ENCODE data around the gene SLC18B1.
A peak's percentile ranks its signal among the peaks of the same experiment; 100 is the strongest.

The SLC18B1 gene

DNA sequence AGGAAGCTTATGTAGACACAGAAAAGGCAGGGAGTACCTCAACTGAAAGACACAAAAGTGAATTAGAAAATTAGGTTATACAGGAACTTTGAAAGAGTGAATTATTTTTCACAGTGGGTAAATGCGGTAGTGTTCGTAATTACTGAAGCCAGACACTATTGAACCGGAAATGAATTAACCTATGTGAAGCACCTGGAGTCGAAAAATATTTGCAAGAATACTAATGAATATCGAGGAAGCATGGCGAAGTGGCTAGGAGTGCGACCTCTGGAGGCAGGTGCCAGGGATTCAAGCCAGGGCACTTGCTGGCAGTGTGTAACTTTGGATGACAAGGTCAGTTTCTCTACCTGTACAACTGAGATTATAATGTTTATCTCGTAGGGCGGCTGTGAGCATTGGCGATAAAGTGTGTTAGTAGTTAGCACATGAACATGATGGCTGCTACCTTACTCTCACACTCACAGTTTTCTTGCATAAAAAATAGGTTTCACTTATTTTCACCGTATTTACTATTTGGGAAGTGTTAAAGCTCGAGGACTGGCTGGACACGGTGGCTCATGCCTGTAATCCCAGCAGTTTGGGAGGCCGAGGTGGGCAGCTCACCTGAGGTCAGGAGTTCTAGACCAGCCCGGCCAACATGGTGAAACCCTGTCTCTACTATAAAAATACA is 567 bp upstream of the SLC18B1 start:
- peak; percentile 70 for DNase-seq (ENCODE audit: low spot score)

DNA sequence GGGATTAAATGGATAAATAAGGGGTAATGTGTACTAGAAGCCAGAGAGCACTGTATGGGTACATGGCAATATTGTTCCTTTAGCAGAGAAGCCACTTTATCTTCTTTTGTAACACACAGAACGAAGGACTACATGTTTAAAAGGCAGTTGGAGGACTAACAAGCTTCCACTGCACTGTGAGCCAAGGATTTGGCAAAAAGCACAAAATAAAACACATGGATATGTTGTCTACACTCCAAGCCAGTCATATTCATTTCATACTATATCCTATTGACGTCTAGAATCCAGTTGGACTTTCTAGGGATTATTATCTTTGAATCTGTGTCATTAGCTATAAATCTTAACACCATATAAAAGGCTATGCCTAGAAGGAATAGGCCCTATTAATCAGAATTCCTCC is 3.0 kb downstream of the SLC18B1 start:
- no peak for DNase-seq (ENCODE audit: low spot score)

- no peak for DNase-seq (ENCODE audit: low spot score)
Observed at GRCh38 chr6:132792510-132792909, 5.9 kb downstream of the SLC18B1 start.

- DNase-seq (ENCODE audit: low spot score), result no peak
Observed at GRCh38 chr6:132790450-132790849, 8.0 kb downstream of the SLC18B1 start.

DNA sequence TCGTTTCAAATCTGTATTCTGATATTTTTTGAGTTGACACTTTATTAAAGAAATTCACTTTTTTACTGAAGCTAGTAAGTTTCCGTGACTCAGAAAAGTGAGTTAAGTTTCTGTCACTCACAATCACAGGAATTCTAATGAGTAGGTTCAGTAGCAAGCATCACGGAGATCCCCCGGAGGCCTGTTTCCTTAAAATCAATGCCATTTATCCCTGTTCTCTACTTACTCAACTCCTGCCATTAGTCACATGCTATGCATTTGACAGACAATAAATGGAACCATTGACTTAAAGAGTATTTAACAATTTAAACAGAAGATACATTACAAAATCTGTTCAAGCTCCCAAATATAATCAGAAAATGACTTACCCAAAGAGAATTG is 9.1 kb downstream of the SLC18B1 start:
- DNase-seq (ENCODE audit: low spot score), result no peak

DNA sequence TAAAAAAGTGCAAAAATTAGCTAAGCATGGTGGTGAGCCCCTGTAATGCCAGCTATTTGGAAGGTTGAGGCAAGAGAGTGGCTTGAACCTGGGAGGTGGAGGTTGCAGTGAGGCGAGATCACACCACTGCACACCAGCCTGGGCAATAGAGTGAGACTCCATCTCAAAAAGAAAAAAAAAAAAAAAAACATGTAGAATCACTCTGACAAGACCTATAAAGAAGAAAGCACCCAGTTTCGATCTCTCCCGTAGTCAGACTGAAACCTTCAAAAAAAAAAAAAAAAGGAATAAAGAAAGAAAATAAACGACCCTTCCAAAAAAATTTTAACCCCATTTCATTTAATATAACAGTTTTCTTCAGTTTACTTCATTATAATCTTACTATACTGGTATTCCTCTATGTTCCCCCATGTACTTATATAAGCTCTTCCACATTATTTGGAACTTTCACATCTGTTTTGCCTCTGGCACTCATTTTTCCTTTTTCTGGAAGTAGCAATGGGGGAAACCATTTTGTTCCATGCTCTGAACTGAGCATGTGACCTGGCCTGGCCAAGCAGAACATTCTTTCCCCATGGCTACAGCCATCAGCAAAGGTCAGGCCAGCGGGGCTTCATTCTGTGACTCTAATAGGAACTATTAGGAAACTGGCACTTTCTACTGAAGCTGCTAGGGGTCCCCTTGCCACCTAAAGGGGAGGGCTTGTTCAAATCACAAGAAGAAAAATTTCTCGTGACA is 9.6 kb downstream of the SLC18B1 start:
- no peak for DNase-seq (ENCODE audit: low spot score)

DNA sequence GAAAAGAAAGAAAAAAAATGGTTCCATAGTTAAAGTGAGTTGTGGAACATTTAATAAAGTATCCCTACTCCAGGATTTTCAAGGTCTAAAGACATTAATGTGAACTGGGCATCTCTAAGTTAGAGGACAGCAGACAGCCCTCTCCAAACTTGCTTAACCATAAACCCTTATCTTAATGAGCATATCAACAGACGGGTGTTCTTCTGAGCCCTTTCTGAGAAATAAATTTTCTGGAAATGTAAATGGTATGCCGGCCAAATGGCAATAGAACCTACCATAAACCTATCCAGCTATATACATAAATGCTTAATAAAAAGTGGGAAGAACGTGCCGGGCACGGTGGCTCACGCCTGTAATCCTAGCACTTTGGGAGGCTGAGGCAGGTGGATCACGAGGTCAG is 12.5 kb downstream of the SLC18B1 start:
- DNase-seq (ENCODE audit: low spot score), result no peak

GRCh38 chr6:132780770-132781371 is 17.6 kb downstream of the SLC18B1 start:
- no peak for DNase-seq (ENCODE audit: low spot score)

DNA sequence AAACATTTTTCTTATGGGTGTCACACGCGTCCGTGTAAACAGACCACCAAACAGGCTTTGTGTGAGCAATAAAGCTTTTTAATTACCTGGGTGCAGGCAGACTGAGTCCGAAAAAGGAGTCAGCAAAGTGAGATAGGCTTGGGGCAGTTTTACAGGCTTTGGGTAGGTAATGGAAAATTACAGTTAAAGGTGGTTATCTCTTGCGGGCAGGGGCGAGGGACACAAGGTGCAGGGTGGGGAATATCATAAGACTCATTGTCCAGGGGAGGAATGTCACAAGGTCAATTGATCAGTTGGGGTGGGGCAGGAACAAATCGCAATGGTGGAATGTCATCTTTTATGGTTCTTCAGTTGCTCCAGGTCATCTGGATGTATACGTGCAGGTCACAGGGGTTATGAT is 20.6 kb downstream of the SLC18B1 start:
- DNase-seq (ENCODE audit: low spot score), result peak; percentile 20

- DNase-seq (ENCODE audit: low spot score), result peak; percentile 74
Observed at GRCh38 chr6:132768051-132768517, 30.4 kb downstream of the SLC18B1 start.

GRCh38 chr6:132765560-132765959 is 32.9 kb downstream of the SLC18B1 start:
- DNase-seq (ENCODE audit: low spot score), result no peak

DNA sequence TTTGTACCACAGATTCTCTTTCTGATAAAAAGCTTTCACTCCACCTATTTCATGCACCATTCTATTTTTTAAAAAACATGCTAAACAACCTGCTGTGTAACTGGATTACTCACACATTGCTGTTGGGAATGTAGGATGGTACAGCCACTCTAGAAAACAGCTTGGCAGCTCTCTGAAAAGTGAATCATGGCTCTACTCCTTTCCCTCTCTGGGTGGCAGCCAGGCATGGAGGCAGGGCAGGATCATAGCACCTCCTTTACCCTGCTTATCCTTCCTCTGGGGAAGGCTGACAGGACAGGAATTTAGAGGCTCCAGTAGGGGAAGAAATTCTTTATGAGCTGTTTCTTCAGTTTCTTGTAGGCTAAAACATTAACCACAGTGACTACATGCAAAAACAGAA is 34.1 kb downstream of the SLC18B1 start:
- DNase-seq (ENCODE audit: low spot score), result no peak

DNA sequence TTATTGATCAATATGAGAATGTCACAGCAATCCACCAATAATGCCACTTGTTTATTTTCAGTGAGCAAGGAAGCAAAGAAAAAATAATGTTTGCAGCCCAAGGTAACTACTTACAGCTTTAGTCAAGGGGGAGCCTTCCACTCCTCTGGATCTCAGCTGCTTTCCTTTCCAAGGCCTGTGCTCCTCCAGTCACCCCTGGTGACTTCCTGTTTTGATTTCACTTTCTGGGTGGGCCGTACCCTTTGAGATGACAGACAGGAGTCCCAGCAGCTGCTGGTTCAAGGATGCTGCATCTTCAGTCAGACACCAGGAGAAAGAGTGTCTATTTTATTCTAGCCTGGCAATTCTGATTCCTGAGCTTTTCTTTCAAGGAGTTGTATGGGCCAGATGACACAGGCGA is 35.2 kb downstream of the SLC18B1 start:
- DNase-seq (ENCODE audit: low spot score), result no peak

DNA sequence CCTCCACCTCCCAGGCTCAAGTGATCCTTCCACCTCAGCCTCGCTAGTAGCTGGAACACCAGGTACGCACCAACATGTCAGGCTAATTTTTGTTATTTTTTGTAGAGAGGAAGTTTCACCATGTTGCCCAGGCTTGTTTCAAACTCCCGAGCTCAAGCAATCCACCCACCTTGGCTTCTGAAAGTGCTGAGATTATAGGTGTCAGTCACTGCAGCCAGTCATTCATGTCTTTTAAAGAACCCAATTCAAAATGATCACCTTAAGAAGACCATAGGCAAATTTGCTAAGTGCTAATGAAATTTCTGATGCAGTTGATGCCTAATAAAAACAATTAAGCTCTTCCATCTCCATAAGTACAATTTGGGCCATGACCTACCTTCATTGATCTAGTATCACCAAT is 38.2 kb downstream of the SLC18B1 start:
- DNase-seq (ENCODE audit: low spot score), result no peak

- DNase-seq (ENCODE audit: low spot score), result no peak
Observed at GRCh38 chr6:132758689-132759088, 39.7 kb downstream of the SLC18B1 start.

GRCh38 chr6:132752255-132752654 is 46.2 kb downstream of the SLC18B1 start:
- no peak for DNase-seq (ENCODE audit: low spot score)

- DNase-seq (ENCODE audit: low spot score), result no peak
Observed at GRCh38 chr6:132751828-132752227, 46.6 kb downstream of the SLC18B1 start.

- no peak for DNase-seq (ENCODE audit: low spot score)
Observed at GRCh38 chr6:132751306-132751705, 47.1 kb downstream of the SLC18B1 start.

GRCh38 chr6:132750455-132751248 is 47.8 kb downstream of the SLC18B1 start:
- no peak for DNase-seq (ENCODE audit: low spot score)

GRCh38 chr6:132749111-132749510 is 49.3 kb downstream of the SLC18B1 start:
- no peak for DNase-seq (ENCODE audit: low spot score)

DNA sequence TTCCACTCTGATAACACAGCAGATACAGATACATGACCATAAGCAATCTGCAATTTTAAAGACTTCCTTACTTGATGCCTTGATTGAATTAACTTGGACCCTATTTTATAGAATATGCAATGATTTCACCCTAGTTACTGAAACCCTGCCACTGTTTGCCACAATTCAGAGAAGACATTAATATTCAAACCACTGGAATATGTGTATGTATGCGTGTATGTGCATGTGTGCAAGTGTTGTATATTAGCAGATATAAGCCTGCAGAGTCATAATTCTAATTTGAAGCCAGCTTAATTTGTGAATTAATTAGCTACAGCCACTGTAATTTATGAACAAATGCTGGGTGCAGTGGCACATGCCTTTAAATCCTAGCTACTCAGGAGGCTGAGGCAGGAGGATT is 50.0 kb downstream of the SLC18B1 start:
- no peak for DNase-seq (ENCODE audit: low spot score)

DNA sequence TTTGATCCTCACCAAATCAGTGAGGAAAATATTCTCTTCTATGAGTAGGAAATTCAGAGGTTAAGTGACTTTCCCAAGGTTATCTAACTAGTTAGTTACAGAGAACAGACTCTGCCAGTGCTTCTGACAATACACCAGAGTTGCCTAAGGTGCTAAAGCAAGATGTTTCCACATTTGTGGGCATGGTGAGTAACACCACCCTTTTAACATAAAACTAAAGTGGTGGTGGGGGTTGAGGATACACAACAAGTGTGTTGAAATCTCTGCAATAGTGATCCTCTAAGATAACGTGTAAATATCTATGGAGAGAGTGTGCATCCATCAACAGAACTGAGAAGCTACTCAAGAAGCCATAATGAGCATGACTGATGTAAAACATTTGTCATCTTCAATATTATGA is 52.4 kb downstream of the SLC18B1 start:
- no peak for DNase-seq (ENCODE audit: low spot score)

DNA sequence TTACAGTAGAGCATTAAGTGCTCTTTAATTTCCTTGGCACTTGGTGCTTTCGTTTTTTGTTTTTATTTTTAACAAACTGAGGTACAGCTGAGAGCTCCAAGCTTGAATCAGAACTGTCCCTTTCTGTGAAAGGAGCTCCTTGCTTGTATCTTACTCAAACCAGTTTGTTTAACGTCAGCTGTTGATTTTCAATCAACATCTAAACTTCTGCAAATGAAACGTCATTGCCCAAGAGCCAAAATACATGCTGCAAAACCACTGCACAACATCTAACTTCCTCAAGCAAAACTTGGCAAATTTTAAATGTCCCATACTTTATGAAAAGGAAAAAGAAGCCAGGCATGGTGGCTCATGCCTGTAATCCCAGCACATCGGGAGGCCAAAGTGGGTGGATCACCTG is 55.9 kb downstream of the SLC18B1 start:
- no peak for DNase-seq (ENCODE audit: low spot score)

Data from HuH-7 (cell line).